HG02870 (cell line): Measurements from ENCODE around the gene C19orf85.
"Not testable (repeated sequence)": the region's sequence is repeated elsewhere in the genome, so short reads cannot be mapped to it uniquely, and the experiment has no call there.

Experiments
- ATAC-seq: cut with Tn5 transposase; IDR thresholded peaks from one replicate; pipeline ENCODE4 v1.9.1; 2021; ENCODE audit warnings: mild to moderate bottlenecking, moderate library complexity; ENCODE audit not compliant: unreplicated experiment

Gene C19orf85

GRCh38 chr19:55442372-55442961 lies 22.1 kb downstream of the C19orf85 start:
- no peak for ATAC-seq

DNA sequence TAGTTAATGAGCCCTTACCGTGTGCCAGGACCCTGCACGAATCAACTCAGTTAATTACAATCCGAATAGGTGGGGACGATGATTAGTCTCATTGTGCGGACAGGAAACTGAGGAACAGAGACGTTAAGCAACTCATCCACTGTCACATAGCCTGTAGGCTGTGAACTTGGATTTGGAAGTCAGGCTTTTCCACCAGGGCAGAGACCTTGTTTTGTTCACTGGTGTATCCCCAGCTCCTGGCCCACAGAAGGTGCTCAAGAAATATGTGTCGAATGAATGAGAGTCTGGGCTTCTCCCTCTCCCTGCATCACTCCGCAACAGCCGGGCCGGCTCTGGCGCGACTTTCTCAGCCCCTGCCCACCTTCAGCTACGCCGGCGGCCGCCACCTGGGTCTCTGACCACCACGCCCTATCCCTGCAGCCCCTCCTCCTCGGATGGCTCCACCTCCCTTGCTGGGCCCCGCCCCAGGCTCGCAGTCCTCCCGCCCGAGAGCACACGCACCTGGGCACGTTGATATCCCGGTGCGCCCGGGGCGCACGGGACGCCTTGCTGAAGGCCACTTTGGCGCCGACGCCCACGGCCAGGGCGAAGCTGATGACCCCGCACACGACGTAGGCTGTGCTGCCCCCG lies 22.7 kb downstream of the C19orf85 start:
- no peak for ATAC-seq

DNA sequence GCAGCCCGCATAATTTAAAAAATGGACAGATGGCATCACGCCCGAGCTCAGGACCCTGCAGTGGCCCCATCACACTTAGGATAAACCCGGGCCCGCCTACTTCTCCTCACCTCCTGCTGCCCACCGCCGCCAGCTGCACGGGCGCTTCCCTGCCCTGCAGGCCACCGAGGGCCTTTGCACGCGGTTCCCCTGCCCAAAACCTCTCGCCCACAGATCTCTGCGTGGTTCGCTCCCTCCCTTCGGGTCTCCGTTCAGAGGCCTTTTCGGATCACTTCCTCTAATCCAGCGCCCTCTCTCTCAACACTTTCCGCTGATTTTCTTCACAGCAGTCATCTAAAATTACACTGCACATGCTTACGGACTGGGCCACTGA lies 23.2 kb downstream of the C19orf85 start:
- ATAC-seq: no peak

- ATAC-seq: no peak
Measured at GRCh38 chr19:55440411-55441105, 24.0 kb downstream of the C19orf85 start.

GRCh38 chr19:55439052-55439451 lies 25.5 kb downstream of the C19orf85 start:
- ATAC-seq: no peak

DNA sequence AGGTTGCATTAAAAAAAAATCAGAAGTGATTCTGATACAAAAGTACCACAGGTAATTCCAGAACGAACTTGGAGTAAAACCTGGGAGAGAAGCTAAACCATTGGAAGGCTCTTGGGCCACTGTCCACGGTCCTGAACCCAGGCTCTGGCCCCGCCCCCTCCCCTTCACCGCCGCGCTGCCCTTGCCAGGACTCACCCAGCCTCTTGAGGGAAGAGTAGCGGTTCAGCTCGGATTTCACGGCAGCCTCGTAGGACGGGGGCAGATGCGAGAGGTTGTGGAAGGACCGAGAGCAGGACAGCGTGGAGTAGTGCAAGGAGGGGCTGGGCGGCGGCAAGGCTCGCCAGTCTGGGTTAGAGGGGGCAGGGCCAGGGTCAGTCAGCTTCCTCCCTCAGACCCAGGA lies 27.1 kb downstream of the C19orf85 start:
- ATAC-seq: no peak

DNA sequence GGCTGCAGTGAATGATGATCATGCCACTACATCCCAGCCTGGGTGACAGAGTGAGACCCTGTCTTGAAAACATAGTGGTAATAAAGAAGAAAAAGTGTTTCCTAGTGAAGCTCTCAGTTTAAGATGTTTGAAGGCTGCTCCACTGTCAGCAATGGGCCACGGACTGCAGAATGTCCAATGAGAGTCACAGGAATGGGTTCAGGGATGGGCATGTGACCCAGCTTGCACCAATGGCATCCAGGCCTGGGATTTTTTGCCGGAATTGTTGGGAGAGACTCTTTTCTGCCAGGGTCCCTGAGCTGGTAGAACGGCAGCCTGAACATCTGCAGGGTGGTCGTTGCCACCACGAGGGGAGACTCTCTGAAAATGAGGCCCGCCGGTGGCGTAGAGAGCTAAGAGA lies 27.7 kb downstream of the C19orf85 start:
- no peak for ATAC-seq

DNA sequence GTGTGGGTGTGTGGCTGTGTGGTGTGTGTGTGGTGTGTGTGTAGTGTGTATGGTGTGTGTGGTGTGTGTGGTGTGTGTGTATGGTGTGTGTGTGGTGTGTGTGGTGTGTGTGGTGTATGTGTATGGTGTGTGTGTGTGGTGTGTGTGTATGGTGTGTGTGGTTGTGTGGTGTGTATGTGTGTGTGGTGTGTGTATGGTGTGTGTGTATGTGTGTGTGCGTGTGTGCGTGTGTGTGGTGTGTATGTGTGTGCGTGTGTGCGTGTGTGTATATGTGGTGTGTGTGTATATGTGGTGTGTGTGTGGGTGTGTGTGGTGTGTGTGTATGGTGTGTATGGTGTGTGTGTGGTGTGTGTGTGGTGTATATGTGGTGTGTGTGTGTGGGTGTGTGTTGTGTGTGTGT lies 29.5 kb downstream of the C19orf85 start:
- ATAC-seq: no peak

GRCh38 chr19:55434356-55434919 lies 30.1 kb downstream of the C19orf85 start:
- no peak for ATAC-seq

- ATAC-seq: no peak
Measured at GRCh38 chr19:55433292-55433691, 31.3 kb downstream of the C19orf85 start.

DNA sequence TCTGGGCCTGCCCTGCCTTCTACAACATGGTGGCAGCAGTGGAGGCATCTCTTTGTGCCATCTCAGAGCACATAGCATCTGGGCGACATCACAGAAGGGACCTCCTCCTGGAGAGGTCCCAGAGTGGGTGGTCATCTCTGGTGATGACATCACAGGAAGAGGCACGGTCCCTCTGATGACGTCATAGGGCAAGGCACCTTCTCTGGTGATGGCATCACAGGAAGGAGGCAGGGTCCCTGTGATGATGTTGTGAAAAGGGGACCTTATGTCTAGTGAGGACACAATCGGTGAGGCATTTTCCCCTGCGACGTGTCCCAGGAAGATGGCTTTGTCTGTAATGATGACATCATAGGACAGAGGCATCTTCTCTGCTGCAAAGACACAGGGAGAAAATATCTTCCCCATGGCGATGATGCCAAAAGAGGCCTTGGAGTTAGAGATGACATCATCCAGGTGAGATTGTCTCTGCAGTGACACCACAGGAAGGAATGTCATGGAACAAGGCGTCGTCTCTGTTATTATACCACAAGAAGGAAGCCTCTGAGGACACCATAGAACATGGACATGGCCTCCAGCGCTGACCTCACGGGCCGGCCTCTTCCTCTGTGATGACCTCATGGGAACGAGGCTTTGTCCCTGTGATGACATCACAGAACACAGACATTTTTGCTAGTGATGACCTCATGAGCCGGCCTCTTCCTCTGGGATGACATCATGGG lies 32.2 kb downstream of the C19orf85 start:
- no peak for ATAC-seq

DNA sequence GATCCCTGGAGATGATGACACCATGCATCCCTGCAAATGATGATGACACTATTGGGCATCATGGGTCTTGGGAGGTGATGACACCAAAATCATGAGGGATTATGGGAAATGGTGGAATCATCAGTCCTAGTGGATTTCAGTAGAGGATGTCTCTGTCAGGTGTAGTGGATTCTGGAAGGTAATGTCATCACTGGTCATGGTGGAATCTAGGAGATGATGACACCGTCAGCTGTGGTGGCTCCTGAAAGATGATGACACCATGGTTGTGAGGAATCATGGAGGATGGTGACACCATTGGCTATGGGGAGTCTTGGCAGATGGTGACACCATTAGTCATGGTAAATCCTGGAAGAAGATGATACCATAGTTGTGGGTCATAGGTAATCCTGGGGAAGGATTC lies 33.4 kb downstream of the C19orf85 start:
- no peak for ATAC-seq

DNA sequence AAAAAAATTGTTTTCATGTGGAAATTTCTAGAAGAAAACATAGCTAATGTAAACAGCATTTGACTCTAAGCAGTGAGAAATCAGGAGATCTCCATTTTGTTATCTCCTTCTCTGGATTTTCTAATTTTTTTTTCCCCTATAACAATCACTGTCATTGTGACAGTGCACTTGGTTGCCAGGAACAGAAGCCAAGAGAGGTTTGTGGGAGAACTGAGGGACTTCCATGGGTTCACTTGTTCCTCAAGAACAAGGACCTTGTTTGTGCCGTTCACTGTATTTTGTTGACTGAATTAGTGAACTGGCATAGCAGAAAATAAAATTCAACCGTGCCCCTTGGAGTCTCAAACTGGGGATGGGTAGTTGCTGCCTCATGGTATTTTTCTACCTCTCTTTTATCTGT lies 38.5 kb downstream of the C19orf85 start:
- no peak for ATAC-seq

GRCh38 chr19:55424518-55424917 lies 40.0 kb downstream of the C19orf85 start:
- no peak for ATAC-seq

DNA sequence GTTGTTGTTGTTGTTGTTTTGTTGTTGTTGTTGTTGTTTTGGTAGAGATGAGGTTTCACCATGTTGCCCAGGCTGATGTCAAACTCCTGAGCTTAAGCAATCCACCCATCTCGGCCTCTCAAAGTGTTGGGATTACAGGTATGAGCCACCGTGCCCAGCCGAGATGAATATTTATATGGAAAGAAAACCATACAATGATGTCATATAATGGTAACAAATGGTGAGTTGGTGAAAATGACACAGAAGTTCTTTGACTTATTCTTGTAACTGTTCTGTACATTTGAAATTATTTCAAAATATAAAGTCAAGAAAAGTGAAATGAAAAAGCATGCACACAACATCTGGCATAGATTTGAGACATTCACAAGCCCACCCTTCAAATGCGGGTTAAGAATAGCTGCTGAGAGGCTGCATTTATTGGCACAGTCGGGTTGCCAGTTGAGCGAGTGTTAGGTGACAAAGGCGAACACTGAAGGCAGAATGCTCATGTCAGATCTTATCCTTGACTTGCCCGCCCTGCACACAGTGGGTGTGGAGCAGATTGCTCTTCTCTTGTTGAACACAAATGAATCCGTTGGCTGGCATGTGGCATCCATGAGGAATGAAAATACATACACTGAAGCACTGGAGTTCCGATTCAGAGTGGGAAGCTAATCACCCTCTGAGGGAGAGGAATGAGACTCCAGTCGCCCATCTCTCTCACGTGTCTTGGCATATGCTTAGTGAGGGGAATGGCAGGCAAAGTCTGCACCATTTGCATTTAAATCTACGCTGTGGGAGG lies 41.1 kb downstream of the C19orf85 start:
- ATAC-seq: no peak

DNA sequence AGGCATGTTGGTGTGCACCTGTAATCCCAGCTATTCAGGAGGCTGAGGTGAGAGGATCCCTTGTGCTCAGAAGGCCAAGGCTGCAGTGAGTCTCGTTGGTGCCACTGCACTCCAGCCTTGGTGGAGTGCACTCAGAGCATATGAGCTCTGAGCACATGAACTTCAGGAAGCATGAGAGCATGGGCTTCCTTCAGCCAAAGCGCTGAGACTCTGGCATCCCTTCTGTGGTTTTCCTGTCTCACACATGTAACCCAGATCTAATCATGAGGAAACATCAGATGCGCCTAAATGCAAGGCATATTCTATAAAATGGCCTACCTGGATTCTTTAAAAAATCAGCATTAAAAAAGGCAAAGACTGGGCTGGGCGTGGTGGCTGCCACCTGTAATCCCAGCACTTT lies 43.3 kb downstream of the C19orf85 start:
- ATAC-seq: not testable (repeated sequence)

DNA sequence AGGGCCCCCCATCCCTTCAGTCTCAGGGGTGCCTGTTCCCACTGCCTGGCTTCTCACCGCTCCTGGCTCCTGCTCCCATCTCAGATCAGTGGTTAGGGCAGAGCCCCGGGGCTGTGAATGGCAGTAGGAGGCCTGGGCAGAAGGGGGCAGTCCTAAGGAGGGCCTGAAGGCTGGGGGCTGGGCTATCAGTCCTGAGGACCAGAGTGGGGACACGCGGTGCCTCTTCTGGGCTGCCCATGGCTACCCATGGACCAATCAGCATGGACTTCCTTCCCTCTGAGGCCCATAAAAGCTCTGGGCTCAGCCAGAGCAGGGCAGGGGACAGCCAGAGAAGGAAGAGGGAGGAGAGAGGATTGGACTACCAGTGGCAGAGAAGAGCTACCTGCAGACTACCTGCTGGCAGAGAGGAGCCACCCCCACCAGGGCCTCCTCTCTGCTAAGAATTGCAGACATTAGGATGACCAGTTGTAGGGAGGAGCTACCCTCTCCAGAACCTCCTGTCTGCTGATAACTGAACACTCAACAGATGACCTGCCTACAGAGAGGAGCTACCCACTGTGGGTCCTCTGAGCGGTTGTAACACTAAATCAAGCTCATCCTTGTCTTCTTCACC lies 44.8 kb downstream of the C19orf85 start:
- ATAC-seq: no peak

DNA sequence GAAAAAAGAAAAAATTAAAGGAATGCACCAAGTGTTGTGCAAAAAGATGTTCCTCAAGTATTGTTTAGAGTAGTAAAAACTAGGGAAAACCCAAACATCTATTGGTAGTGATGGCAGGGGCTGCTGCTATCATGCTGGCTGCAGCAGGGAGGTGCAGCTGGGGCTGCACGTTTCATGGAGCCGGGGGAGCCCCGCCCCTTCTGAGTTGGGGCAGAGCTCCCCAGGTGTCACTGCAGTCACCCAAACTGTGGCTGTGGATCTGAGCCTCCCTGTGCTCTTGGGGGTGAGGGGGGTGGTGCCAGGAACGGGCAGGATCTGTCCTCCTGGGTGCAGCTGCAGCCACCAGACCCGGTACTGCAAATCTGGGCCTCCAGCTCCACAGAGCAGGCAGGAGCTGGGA lies 45.4 kb downstream of the C19orf85 start:
- no peak for ATAC-seq

GRCh38 chr19:55418185-55418584 lies 46.4 kb downstream of the C19orf85 start:
- ATAC-seq: no peak
